Esophagus muscularis mucosa (tissue), 3 donors: ENCODE data around the gene GREB1.

Source experiments
- POLR2AphosphoS5 ChIP-seq, 2 donors: sonication (generic); formaldehyde crosslinking; IDR thresholded peaks; one replicate each; pipeline ENCODE4 v1.6.1; 2017; ENCODE audit warnings: antibody characterized with exemption in 2 of 2
- TF ChIP-seq, protein P1 (sequence below), 3 experiments: fragments of 200-600 bp in 2 of 3; fragments of 450-650 bp in 1 of 3; sonication (generic) in 2 of 3; IDR thresholded peaks; one replicate each; pipeline ENCODE4 v1.5.1; 2017 to 2019; ENCODE audit warnings: antibody characterized with exemption in 3 of 3, mild to moderate bottlenecking in 2 of 3, moderate library complexity in 1 of 3

GRCh38 chr2:11685906-11686470 lies 152.1 kb downstream of the GREB1 start:
- TF ChIP-seq, protein P1, sequence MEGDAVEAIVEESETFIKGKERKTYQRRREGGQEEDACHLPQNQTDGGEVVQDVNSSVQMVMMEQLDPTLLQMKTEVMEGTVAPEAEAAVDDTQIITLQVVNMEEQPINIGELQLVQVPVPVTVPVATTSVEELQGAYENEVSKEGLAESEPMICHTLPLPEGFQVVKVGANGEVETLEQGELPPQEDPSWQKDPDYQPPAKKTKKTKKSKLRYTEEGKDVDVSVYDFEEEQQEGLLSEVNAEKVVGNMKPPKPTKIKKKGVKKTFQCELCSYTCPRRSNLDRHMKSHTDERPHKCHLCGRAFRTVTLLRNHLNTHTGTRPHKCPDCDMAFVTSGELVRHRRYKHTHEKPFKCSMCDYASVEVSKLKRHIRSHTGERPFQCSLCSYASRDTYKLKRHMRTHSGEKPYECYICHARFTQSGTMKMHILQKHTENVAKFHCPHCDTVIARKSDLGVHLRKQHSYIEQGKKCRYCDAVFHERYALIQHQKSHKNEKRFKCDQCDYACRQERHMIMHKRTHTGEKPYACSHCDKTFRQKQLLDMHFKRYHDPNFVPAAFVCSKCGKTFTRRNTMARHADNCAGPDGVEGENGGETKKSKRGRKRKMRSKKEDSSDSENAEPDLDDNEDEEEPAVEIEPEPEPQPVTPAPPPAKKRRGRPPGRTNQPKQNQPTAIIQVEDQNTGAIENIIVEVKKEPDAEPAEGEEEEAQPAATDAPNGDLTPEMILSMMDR (IDR thresholded peaks at IDR 0.05) = no peak
- TF ChIP-seq POLR2AphosphoS5 (IDR thresholded peaks at IDR 0.05) = no peak
